ENCODE measurements around the gene NDUFB6. TPM values are rescaled to one million over a fixed set of nuclear protein-coding genes. Genes with fewer than 3 reads are reported as not detected.

The NDUFB6 gene
- polyA plus RNA-seq, 2 of the 4 experiments (the other 2 are of a cell fraction), result 91.0 to 158 TPM

- H3K4me1 ChIP-seq, result peaks cover 6% of the 10 kb centered on the region; the same call in 2 of the 3 replicates
- H3K9me3 ChIP-seq, result peaks cover 11% of the 10 kb centered on the region; the same call in 1 of the 3 replicates
- no peak for ATAC-seq
- peak overlapping the region in 1 of 2 experiments; percentile 83; a peak in 3 of 6 replicates for H3K27ac ChIP-seq
- FAIRE-seq, result no peak
- ChIA-PET CTCF (interaction anchor here (0.6 to 10.2 kb wide), 28 partner anchors 9 to 452 kb away, joined by 3 to 159 read pairs (median 5); partner anchors contain the start of genes ACO1 and NDUFB6), POLR2A (interaction anchor here (0.8 to 2.7 kb wide), 4 partner anchors 23 to 148 kb away, joined by 3 to 25 read pairs (median 12); partner anchors contain the start of gene ACO1)
- DNase-seq (ENCODE audit: low read depth in 1 of 2, low spot score in 1 of 2), result no peak
- H3K4me2 ChIP-seq, result peak overlapping the region; percentile 82
- peak overlapping the region; percentile 58 for H3K4me3 ChIP-seq
- WGBS (ENCODE audit: missing lambda C conversion rate), result 3% methylated on average over 2 of the region's 2 CpGs
- no peak for TF ChIP-seq RARB (CRISPR knock-in tag; IDR thresholded peaks at IDR 0.05)
- TF ChIP-seq NPAS2 (CRISPR knock-in tag; IDR thresholded peaks at IDR 0.05; ENCODE audit: borderline replicate concordance), result no peak
- TF ChIP-seq POLR2A (IDR thresholded peaks at IDR 0.05; ENCODE audit: low read length), result no peak
- TF ChIP-seq REST (IDR thresholded peaks at IDR 0.05), result no peak
Observed at GRCh38 chr9:32526707-32527048, 46.3 kb downstream of the NDUFB6 start.

GRCh38 chr9:32526041-32526706, 46.8 kb downstream of the NDUFB6 start, which contains the start of gene RIGI:
Gene RIGI, minus strand, starts transcription at chr9:32526196. Its CDS starts 30 bp downstream, at chr9:32526166.
- Histone ChIP-seq H3K4me2 (peak within 1 kb of the TSS; percentile 82), H3K9me3 (peaks cover 8% of the 10 kb centered on the region; the same call in 1 of the 3 replicates), H3K4me1 (peaks cover 6% of the 10 kb centered on the region; the same call in 2 of the 3 replicates), H3K4me3 (peak within 1 kb of the TSS; percentile 58), H3K27ac (peak within 1 kb of the TSS; percentile 46 to 83)
- FAIRE-seq (peak; percentile 18), DNase-seq (ENCODE audit: low read depth in 1 of 2, low spot score in 1 of 2) (peak; percentile 64 to 85), ATAC-seq (peak; percentile 92 to 93)
- WGBS (ENCODE audit: missing lambda C conversion rate), result under 1% methylated on average over 37 of the region's 37 CpGs
- ChIA-PET POLR2A (interaction anchor here (0.8 to 2.7 kb wide), 4 partner anchors 24 to 147 kb away, joined by 3 to 25 read pairs (median 12); partner anchors contain the start of gene ACO1), CTCF (interaction anchor here (0.6 to 10.2 kb wide), 31 partner anchors 9 to 452 kb away, joined by 3 to 159 read pairs (median 5); partner anchors contain the start of genes ACO1 and NDUFB6)
- TF ChIP-seq NR3C1 (IDR thresholded peaks at IDR 0.05) (no peak), CTCF (IDR thresholded peaks at IDR 0.05) (peak; percentile 71), MAX (IDR thresholded peaks at IDR 0.05) (0 out of 2 replicates have a peak, but pooled peaks have one; percentile 36), SMC3 (IDR thresholded peaks at IDR 0.05) (peak; percentile 78), POLR2A (IDR thresholded peaks at IDR 0.05; ENCODE audit: low read length) (0 out of 2 replicates have a peak, but pooled peaks have one; percentile 19), HES2 (IDR thresholded peaks at IDR 0.05) (no peak), JUN (IDR thresholded peaks at IDR 0.05) (0 out of 5 replicates have a peak, but pooled peaks of 1 of the 2 experiments have one; percentile 29), RARB (CRISPR knock-in tag; IDR thresholded peaks at IDR 0.05) (no peak), RAD21 (conservative IDR thresholded peaks at IDR 0.05 in 1 of 2, IDR thresholded peaks at IDR 0.05 in 1 of 2) (peak; percentile 58 to 74)

- WGBS (ENCODE audit: missing lambda C conversion rate), result 6% methylated on average over 4 of the region's 4 CpGs
- POLR2A ChIA-PET, result interaction anchor here (0.7 to 2.7 kb wide), 5 partner anchors 24 to 499 kb away, joined by 3 to 25 read pairs (median 10); partner anchors contain the start of genes ACO1 and DNAJA1
- no peak for TF ChIP-seq ZC3H11A (IDR thresholded peaks at IDR 0.05)
- no peak for TF ChIP-seq JUN (IDR thresholded peaks at IDR 0.05)
- TF ChIP-seq HDAC2 (IDR thresholded peaks at IDR 0.05), result no peak
- no peak for TF ChIP-seq EHF (CRISPR knock-in tag; IDR thresholded peaks at IDR 0.05)
- TF ChIP-seq REST (IDR thresholded peaks at IDR 0.05), result no peak
- no peak for TF ChIP-seq KDM1A (IDR thresholded peaks at IDR 0.05; ENCODE audit: low read depth)
- no peak for TF ChIP-seq ESRRA (IDR thresholded peaks at IDR 0.05; ENCODE audit: borderline replicate concordance, low read length)
- TF ChIP-seq EHMT2 (IDR thresholded peaks at IDR 0.05; ENCODE audit: low read depth), result no peak
- no peak for TF ChIP-seq KDM5A (IDR thresholded peaks at IDR 0.05)
- no peak for TF ChIP-seq SMC3 (IDR thresholded peaks at IDR 0.05)
- TF ChIP-seq RFX5 (IDR thresholded peaks at IDR 0.05), result no peak
- TF ChIP-seq HOXB5 (CRISPR knock-in tag; IDR thresholded peaks at IDR 0.05), result no peak
- no peak for TF ChIP-seq RAD21 (conservative IDR thresholded peaks at IDR 0.05 in 1 of 2, IDR thresholded peaks at IDR 0.05 in 1 of 2)
- no peak for TF ChIP-seq CHD2 (IDR thresholded peaks at IDR 0.05; ENCODE audit: low read length, partially characterized antibody)
Observed at GRCh38 chr9:32525709-32526030, 47.3 kb downstream of the NDUFB6 start.

More at GRCh38 chr9:32525709-32526030, 47.3 kb downstream of the NDUFB6 start:
- Histone ChIP-seq H3K9me3 (peaks cover 3% of the 10 kb centered on the region; the same call in 1 of the 3 replicates), H3K27ac (peak overlapping the region; percentile 46 to 83), H3K4me2 (peak overlapping the region; percentile 82), H3K4me1 (peaks cover 6% of the 10 kb centered on the region; the same call in 2 of the 3 replicates), H3K4me3 (peak overlapping the region; percentile 58)
- FAIRE-seq, result no peak
- no peak for DNase-seq (ENCODE audit: low read depth in 1 of 2, low spot score in 1 of 2)
- ATAC-seq, result no peak; a peak in 1 of 6 replicates
- CTCF ChIA-PET, result interaction anchor here (0.8 to 10.2 kb wide), 24 partner anchors 8 to 442 kb away, joined by 3 to 159 read pairs (median 5); partner anchors contain the start of genes ACO1 and NDUFB6

Data from A549 (cell line).